Cardiac muscle cell (in vitro differentiated cells and primary cell): Measurements from ENCODE around the gene RBPMS2. TPM values are rescaled to one million over a fixed set of nuclear protein-coding genes. Genes with fewer than 3 reads are reported as not detected.

ENCODE experiments used
- DNase-seq, 2 donors: peaks; one replicate each; pipeline versions ENCODE4 v3.0.0 to v3.0.0-alpha.2; 2010 to 2017; ENCODE audit warnings: low read depth in 1 of 2, low spot score in 1 of 2
- H3K27ac ChIP-seq: fragments of 200-600 bp; sonication (generic); 2 replicates; pipeline ENCODE4 v1.5.1; 2016
- H3K27me3 ChIP-seq: fragments of 200-600 bp; sonication (generic); 2 replicates; pipeline ENCODE4 v1.6.0; 2016; ENCODE audit warnings: control low read depth
- H3K36me3 ChIP-seq: fragments of 200-600 bp; sonication (generic); 2 replicates; pipeline ENCODE4 v1.5.1; 2016; ENCODE audit warnings: control low read depth
- H3K4me1 ChIP-seq: fragments of 200-600 bp; sonication (generic); 2 replicates; pipeline ENCODE4 v1.8.1; 2017; ENCODE audit warnings: low read depth, mild to moderate bottlenecking, mixed run types
- H3K4me3 ChIP-seq: fragments of 200-600 bp; sonication (generic); 2 replicates; pipeline ENCODE4 v1.5.1; 2016; ENCODE audit warnings: mild to moderate bottlenecking
- H3K9me3 ChIP-seq: fragments of 200-600 bp; sonication (generic); 2 replicates; pipeline ENCODE4 v1.5.1; 2017; ENCODE audit warnings: low read depth, mild to moderate bottlenecking, control low read depth
- CTCF ChIP-seq: IDR thresholded peaks from 2 replicates; pipeline ENCODE4 v1.5.1; 2012; ENCODE audit warnings: low read depth, mild to moderate bottlenecking, low read length
- polyA plus RNA-seq: library from polyadenylated mRNA; unstranded; fragments of >200 nt; fragmentation: Nextera tagmentation; extraction: Ambion mirVana; gene quantifications from 2 replicates; pipeline ENCODE4 v1.2.1, GENCODE V29; 2016
- total RNA-seq: library from RNA; depleted of rRNA; stranded (reverse); fragments of >200 nt; gene quantifications from 2 replicates; pipeline ENCODE4 v1.2.3, GENCODE V29; 2016

The RBPMS2 gene
- total and polyA plus RNA-seq, 2 experiments from 2014 or later: 35.4 to 213 TPM

- TF ChIP-seq CTCF: no peak
- Histone ChIP-seq H3K4me3 (peak overlapping the region; percentile 83), H3K27ac (peak overlapping the region; percentile 92), H3K4me1 (peaks cover 62% of the 10 kb centered on the region), H3K27me3 (no peaks in the 10 kb centered on the region), H3K36me3 (peaks cover 3% of the 10 kb centered on the region), H3K9me3 (no peaks in the 10 kb centered on the region)
- DNase-seq: no peak
Measured at GRCh38 chr15:64701051-64701450, 74.3 kb downstream of the RBPMS2 start.

GRCh38 chr15:64699751-64700388 lies 75.5 kb downstream of the RBPMS2 start:
- no peaks in the 10 kb centered on the region for H3K27me3 ChIP-seq
- DNase-seq: peak; percentile 76 to 93
- no peaks in the 10 kb centered on the region for H3K9me3 ChIP-seq
- H3K36me3 ChIP-seq: peaks cover 12% of the 10 kb centered on the region
- H3K4me3 ChIP-seq: peak overlapping the region; percentile 83
- peaks cover 67% of the 10 kb centered on the region for H3K4me1 ChIP-seq
- H3K27ac ChIP-seq: peak overlapping the region; percentile 92
- no peak for TF ChIP-seq CTCF

- Histone ChIP-seq H3K4me1 (peaks cover 66% of the 10 kb centered on the region), H3K36me3 (peaks cover 12% of the 10 kb centered on the region), H3K27me3 (no peaks in the 10 kb centered on the region), H3K9me3 (no peaks in the 10 kb centered on the region), H3K27ac (peak overlapping the region; percentile 92), H3K4me3 (no peak overlapping the region)
- no peak for TF ChIP-seq CTCF
- no peak for DNase-seq
Measured at GRCh38 chr15:64698823-64699222, 76.6 kb downstream of the RBPMS2 start.

GRCh38 chr15:64697911-64698369 lies 77.4 kb downstream of the RBPMS2 start:
- Histone ChIP-seq H3K4me3 (no peak overlapping the region), H3K36me3 (peaks cover 20% of the 10 kb centered on the region), H3K27me3 (no peaks in the 10 kb centered on the region), H3K4me1 (peaks cover 61% of the 10 kb centered on the region), H3K27ac (peak overlapping the region; percentile 7), H3K9me3 (no peaks in the 10 kb centered on the region)
- DNase-seq: no peak
- no peak for TF ChIP-seq CTCF

- peaks cover 60% of the 10 kb centered on the region for H3K4me1 ChIP-seq
- H3K27ac ChIP-seq: peak overlapping the region; percentile 68
Measured at GRCh38 chr15:64696481-64696880, 78.9 kb downstream of the RBPMS2 start.

More at GRCh38 chr15:64696481-64696880, 78.9 kb downstream of the RBPMS2 start:
- DNase-seq: no peak
- H3K27me3 ChIP-seq: no peaks in the 10 kb centered on the region
- H3K9me3 ChIP-seq: no peaks in the 10 kb centered on the region
- no peak for TF ChIP-seq CTCF
- H3K4me3 ChIP-seq: no peak overlapping the region
- H3K36me3 ChIP-seq: peaks cover 26% of the 10 kb centered on the region
